NCI-H510A (cell line): Measurements from ENCODE around the gene CTXND1.

ENCODE experiments used
- DNase-seq: peaks from one replicate; lab custom pipeline; 2025; lab: John Stamatoyannopoulos, UW

CTXND1 gene

GRCh38 chr15:80251428-80252120, 439 bp downstream of the CTXND1 start:
- no peak for DNase-seq

GRCh38 chr15:80250614-80251427, 1.2 kb downstream of the CTXND1 start:
- no peak for DNase-seq

- DNase-seq = no peak
These were observed 2.0 kb downstream of the CTXND1 start for GRCh38 chr15:80249973-80250372.

- no peak for DNase-seq
These were observed 4.7 kb downstream of the CTXND1 start for GRCh38 chr15:80247320-80247719.

- DNase-seq = no peak
These were observed 5.6 kb downstream of the CTXND1 start for GRCh38 chr15:80246425-80246894.

GRCh38 chr15:80242802-80243201, 9.2 kb downstream of the CTXND1 start:
- DNase-seq = no peak

GRCh38 chr15:80242132-80242769, 9.8 kb downstream of the CTXND1 start:
- no peak for DNase-seq

- DNase-seq = no peak
These were observed 10.5 kb downstream of the CTXND1 start for GRCh38 chr15:80241508-80241907.

GRCh38 chr15:80240276-80240675, 11.7 kb downstream of the CTXND1 start:
- DNase-seq = no peak

GRCh38 chr15:80234883-80235282, 17.1 kb downstream of the CTXND1 start:
- no peak for DNase-seq

- no peak for DNase-seq
These were observed 18.4 kb downstream of the CTXND1 start for GRCh38 chr15:80233581-80233980.

- DNase-seq = no peak
These were observed 20.6 kb downstream of the CTXND1 start for GRCh38 chr15:80231371-80231770.

GRCh38 chr15:80228959-80229610, 22.9 kb downstream of the CTXND1 start:
- no peak for DNase-seq

- DNase-seq = no peak
These were observed 32.1 kb downstream of the CTXND1 start for GRCh38 chr15:80219955-80220354.

- no peak for DNase-seq
These were observed 34.6 kb downstream of the CTXND1 start for GRCh38 chr15:80217327-80217900.

- DNase-seq = no peak
These were observed 35.1 kb downstream of the CTXND1 start for GRCh38 chr15:80216911-80217310.

- DNase-seq = no peak
These were observed 35.9 kb downstream of the CTXND1 start for GRCh38 chr15:80216141-80216540.

- DNase-seq = no peak
These were observed 37.1 kb downstream of the CTXND1 start for GRCh38 chr15:80214910-80215309.

GRCh38 chr15:80211976-80212375, 40.0 kb downstream of the CTXND1 start:
- no peak for DNase-seq

- no peak for DNase-seq
These were observed 41.1 kb downstream of the CTXND1 start for GRCh38 chr15:80210611-80211573.
